Measurements from ENCODE around the gene LCLAT1. TPM values are rescaled to one million over a fixed set of nuclear protein-coding genes. Genes with fewer than 3 reads are reported as not detected.

Gene LCLAT1
- 13.1 and 14.4 TPM in 2 replicates for total RNA-seq

GRCh38 chr2:30447149-30448045 is at the start of gene LCLAT1:
Gene LCLAT1 (plus strand): TSS chr2:30447246. CDS start chr2:30525591, 78,345 bp downstream.

Other genes with a start within 250 kb of the LCLAT1 start
- 2.4 and 7.7 TPM in 2 replicates for gene LBH, start 215.7 kb upstream of the LCLAT1 start, total RNA-seq

All from hair follicular keratinocyte (primary cell).